A673 (cell line): ENCODE measurements around the gene PAPOLG. TPM values are rescaled to one million over a fixed set of nuclear protein-coding genes. Genes with fewer than 3 reads are reported as not detected.

Experiments
- BruUV-seq: library from RNA; stranded (reverse); fragments of 400-500 nt; replicated peaks from 2 replicates; lab custom pipeline; 2021; lab: Mats Ljungman, UMichigan
- CTCF ChIA-PET: fragments of 300-600 bp; sonication (Branson Sonifier 250); formaldehyde crosslinking; loops from one replicate; lab custom pipeline; 2022; ENCODE audit warnings: antibody characterized with exemption; lab: Charles Lee
- POLR2A ChIA-PET: fragments of 300-600 bp; sonication (Branson Sonifier 250); formaldehyde crosslinking; loops from one replicate; lab custom pipeline; 2022; ENCODE audit warnings: antibody characterized with exemption; ENCODE audit not compliant: low non-redundant PET; lab: Charles Lee
- DNase-seq: peaks from one replicate; pipeline ENCODE4 v3.0.0-alpha.2; 2015; ENCODE audit warnings: low spot score
- H3K27ac ChIP-seq: fragments of 200-600 bp; sonication (generic); 2 replicates; pipeline ENCODE4 v1.5.1; 2016; ENCODE audit warnings: mixed run types, low read depth, mild to moderate bottlenecking, mixed read lengths, antibody characterized with exemption, low read length; ENCODE audit not compliant: poor library complexity, severe bottlenecking
- H3K27me3 ChIP-seq: fragments of 200-600 bp; sonication (generic); replicated peaks from 2 replicates; pipeline ENCODE4 v1.6.1; 2017; ENCODE audit warnings: mixed run types, low read depth, mild to moderate bottlenecking, mixed read lengths, antibody characterized with exemption, low read length; ENCODE audit not compliant: insufficient read depth, poor library complexity
- H3K36me3 ChIP-seq: fragments of 200-600 bp; sonication (generic); 2 replicates; pipeline ENCODE4 v1.6.1; 2016; ENCODE audit warnings: mixed run types, mild to moderate bottlenecking, mixed read lengths, antibody characterized with exemption, low read length; ENCODE audit not compliant: insufficient read depth, poor library complexity, severe bottlenecking
- H3K4me1 ChIP-seq: fragments of 200-600 bp; sonication (generic); 2 replicates; pipeline ENCODE4 v1.6.1; 2017; ENCODE audit warnings: mixed run types, mild to moderate bottlenecking, mixed read lengths, antibody characterized with exemption, low read length; ENCODE audit not compliant: insufficient read depth, poor library complexity, severe bottlenecking
- H3K4me3 ChIP-seq: fragments of 200-600 bp; sonication (generic); 2 replicates; pipeline ENCODE4 v1.5.1; 2016; ENCODE audit warnings: low read depth, mixed run types, mild to moderate bottlenecking, mixed read lengths, low read length; ENCODE audit not compliant: poor library complexity, severe bottlenecking
- H3K9me3 ChIP-seq: fragments of 200-600 bp; sonication (generic); 2 replicates; pipeline ENCODE4 v1.6.1; 2016; ENCODE audit warnings: mixed run types, low read depth, mild to moderate bottlenecking, mixed read lengths, antibody characterized with exemption, low read length; ENCODE audit not compliant: poor library complexity, severe bottlenecking
- EZH2 ChIP-seq: fragments of 200-600 bp; sonication (generic); IDR thresholded peaks from 2 replicates; pipeline ENCODE4 v1.6.1; 2017; ENCODE audit warnings: borderline replicate concordance, low read depth, mild to moderate bottlenecking, mixed read lengths, antibody characterized with exemption, low read length; ENCODE audit not compliant: poor library complexity, severe bottlenecking
- intact Hi-C: fragments of 100-400 bp; cut with micrococcal nuclease; formaldehyde crosslinking; loops from one replicate; pipeline ENCODE4 v1.10.0; 2022; ENCODE audit not compliant: unreplicated experiment
- total RNA-seq: library from RNA; stranded (reverse); gene quantifications from 2 replicates; pipeline ENCODE4 v1.2.3, GENCODE V29; 2021
- TF ChIP-seq, protein P1 (sequence below): fragments of 300-800, 200-600 bp; sonication (generic); conservative IDR thresholded peaks from 2 replicates; pipeline ENCODE4 v1.5.1; 2017; ENCODE audit warnings: low read depth, mild to moderate bottlenecking, antibody characterized with exemption, low read length, moderate library complexity, mixed read lengths

The PAPOLG gene
- total RNA-seq, 1 experiment from 2014 or later: 17.4 TPM

GRCh38 chr2:60771508-60771907 is 15.4 kb downstream of the PAPOLG start:
- Histone ChIP-seq H3K27ac (no peak overlapping the region), H3K36me3 (peaks cover 62% of the 10 kb centered on the region), H3K9me3 (no peaks in the 10 kb centered on the region), H3K4me1 (no peaks in the 10 kb centered on the region), H3K27me3 (no peaks in the 10 kb centered on the region), H3K4me3 (no peak overlapping the region)
- ChIA-PET POLR2A (no interaction called here), CTCF (no interaction called here)
- no TSS peak for BruUV-seq
- intact Hi-C loops: no loop called here
- no peak for DNase-seq
- no peak for TF ChIP-seq EZH2
- TF ChIP-seq, protein P1, sequence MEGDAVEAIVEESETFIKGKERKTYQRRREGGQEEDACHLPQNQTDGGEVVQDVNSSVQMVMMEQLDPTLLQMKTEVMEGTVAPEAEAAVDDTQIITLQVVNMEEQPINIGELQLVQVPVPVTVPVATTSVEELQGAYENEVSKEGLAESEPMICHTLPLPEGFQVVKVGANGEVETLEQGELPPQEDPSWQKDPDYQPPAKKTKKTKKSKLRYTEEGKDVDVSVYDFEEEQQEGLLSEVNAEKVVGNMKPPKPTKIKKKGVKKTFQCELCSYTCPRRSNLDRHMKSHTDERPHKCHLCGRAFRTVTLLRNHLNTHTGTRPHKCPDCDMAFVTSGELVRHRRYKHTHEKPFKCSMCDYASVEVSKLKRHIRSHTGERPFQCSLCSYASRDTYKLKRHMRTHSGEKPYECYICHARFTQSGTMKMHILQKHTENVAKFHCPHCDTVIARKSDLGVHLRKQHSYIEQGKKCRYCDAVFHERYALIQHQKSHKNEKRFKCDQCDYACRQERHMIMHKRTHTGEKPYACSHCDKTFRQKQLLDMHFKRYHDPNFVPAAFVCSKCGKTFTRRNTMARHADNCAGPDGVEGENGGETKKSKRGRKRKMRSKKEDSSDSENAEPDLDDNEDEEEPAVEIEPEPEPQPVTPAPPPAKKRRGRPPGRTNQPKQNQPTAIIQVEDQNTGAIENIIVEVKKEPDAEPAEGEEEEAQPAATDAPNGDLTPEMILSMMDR: no peak

DNA sequence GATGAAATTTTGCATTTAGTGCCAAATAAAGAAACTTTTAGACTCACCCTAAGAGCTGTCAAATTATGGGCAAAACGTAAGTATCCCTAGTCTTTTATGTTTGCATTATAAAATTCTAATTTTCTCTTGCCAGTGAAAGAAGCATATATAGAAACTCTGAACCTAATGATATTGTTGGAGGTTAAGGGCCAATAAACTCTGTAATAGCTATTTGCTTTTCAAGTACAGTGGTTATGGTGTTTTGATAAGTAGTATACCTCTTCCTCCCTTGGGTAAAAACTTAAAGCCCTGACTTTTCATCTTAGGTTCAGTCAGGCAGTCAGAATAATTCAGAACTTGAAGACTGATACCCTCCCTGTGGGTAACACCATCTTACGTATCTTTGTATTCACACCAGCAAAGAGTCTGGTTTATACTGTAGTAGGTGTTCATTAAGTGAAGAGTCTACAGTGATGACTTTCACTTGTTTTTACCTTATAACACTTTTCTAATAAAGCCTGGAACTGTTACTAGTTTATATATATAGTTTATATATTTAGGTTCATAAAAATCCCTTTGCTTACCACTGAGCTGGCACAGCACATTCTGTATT is 19.1 kb downstream of the PAPOLG start:
- intact Hi-C loops: no loop called here
- ChIA-PET CTCF (no interaction called here), POLR2A (no interaction called here)
- H3K9me3 ChIP-seq: no peaks in the 10 kb centered on the region
- H3K36me3 ChIP-seq: peaks cover 56% of the 10 kb centered on the region
- TF ChIP-seq, protein P1: no peak
- TF ChIP-seq EZH2: no peak
- H3K27ac ChIP-seq: no peak overlapping the region
- H3K4me3 ChIP-seq: no peak overlapping the region
- DNase-seq: no peak
- no TSS peak for BruUV-seq
- no peaks in the 10 kb centered on the region for H3K27me3 ChIP-seq
- H3K4me1 ChIP-seq: no peaks in the 10 kb centered on the region

DNA sequence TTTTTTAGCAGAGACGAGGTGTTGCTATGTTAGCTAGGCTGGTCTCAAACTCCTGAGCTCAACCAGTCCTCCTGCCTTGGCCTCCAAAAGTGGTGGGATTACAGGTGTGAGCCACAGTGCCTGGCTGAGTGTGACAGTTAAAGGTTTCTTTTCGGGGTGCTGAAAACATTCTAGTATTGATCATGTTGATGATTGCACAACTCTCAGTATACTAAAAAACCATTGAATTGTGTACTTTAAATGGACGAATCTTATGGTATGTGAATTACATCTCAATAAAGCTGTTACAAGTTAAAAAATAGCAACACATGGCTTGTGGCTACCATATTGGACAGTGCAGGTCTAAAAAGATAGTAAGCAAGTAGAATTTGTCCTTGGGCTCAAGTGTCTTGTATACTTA is 22.3 kb downstream of the PAPOLG start:
- H3K4me3 ChIP-seq: no peak overlapping the region
- TF ChIP-seq EZH2: no peak
- TF ChIP-seq, protein P1: no peak
- BruUV-seq: no TSS peak
- peaks cover 46% of the 10 kb centered on the region for H3K36me3 ChIP-seq
- CTCF ChIA-PET: no interaction called here
- intact Hi-C loops: no loop called here
- H3K4me1 ChIP-seq: no peaks in the 10 kb centered on the region
- no peaks in the 10 kb centered on the region for H3K9me3 ChIP-seq
- POLR2A ChIA-PET: no interaction called here
- DNase-seq: no peak
- H3K27ac ChIP-seq: no peak overlapping the region
- H3K27me3 ChIP-seq: no peaks in the 10 kb centered on the region
